K562 (cell line): ENCODE data around the gene NAA15. TPM values are rescaled to one million over a fixed set of nuclear protein-coding genes. Genes with fewer than 3 reads are reported as not detected.

Experiments
- ATAC-seq: fragments of 200-7000 bp; cut with Tn5 transposase; 3 replicates; pipeline ENCODE4 v1.9.1; 2020; ENCODE audit warnings: moderate library complexity
- BruUV-seq: library from RNA; stranded (reverse); fragments of 400-500 nt; replicated peaks from 2 replicates; lab custom pipeline; 2021; lab: Mats Ljungman, UMichigan
- CTCF ChIA-PET: fragments of 300-600 bp; formaldehyde crosslinking; extraction: SDS; loops from one replicate; lab custom pipeline; 2021; ENCODE audit warnings: low intra/inter-chr PET ratio; lab: Yijun Ruan, JAX
- POLR2A ChIA-PET: fragments of 300-600, 350-650 bp; sonication (Branson Sonifier 250); formaldehyde crosslinking; extraction: SDS; loops from one replicate; lab custom pipeline; 2021; ENCODE audit warnings: antibody characterized with exemption, inconsistent platforms; lab: Yijun Ruan, JAX
- DNase-seq, 4 experiments: peaks; one replicate each; pipeline versions ENCODE4 v3.0.0 to v3.0.0-alpha.2; 2011 to 2018; ENCODE audit warnings: low spot score in 3 of 4, mixed read lengths in 3 of 4; ENCODE audit errors: extremely low read depth in 1 of 4
- FAIRE-seq: peaks from 2 replicates; lab custom pipeline; 2011; peaks lifted over from hg19 to GRCh38; lab: Jason Lieb, UNC
- H2AFZ ChIP-seq: 2 replicates; pipeline ENCODE4 v1.6.0; 2011; ENCODE audit warnings: low read depth, low read length, control low read depth, inconsistent platforms
- H3K27ac ChIP-seq: fragments of 200-600 bp; 3 replicates; pipeline ENCODE4 v1.8.0; 2011; ENCODE audit warnings: low read depth, mild to moderate bottlenecking, control low read depth, inconsistent platforms, low read length, moderate library complexity, mixed read lengths; ENCODE audit errors: extremely low read depth
- H3K27me3 ChIP-seq, 2 experiments: fragments of 300-600 bp in 1 of 2; 2 replicates in 1 of 2; 3 replicates in 1 of 2; pipeline versions ENCODE4 v1.6.0 to v1.8.0; 2011; ENCODE audit warnings: inconsistent platforms in 2 of 2, low read length in 2 of 2, mild to moderate bottlenecking in 1 of 2, mixed read lengths in 1 of 2, moderate library complexity in 1 of 2; ENCODE audit not compliant: control insufficient read depth in 2 of 2, insufficient read depth in 2 of 2
- H3K36me3 ChIP-seq: fragments of 300-600 bp; 3 replicates; pipeline ENCODE4 v1.8.0; 2011; ENCODE audit warnings: mild to moderate bottlenecking, low read length, inconsistent platforms; ENCODE audit not compliant: control insufficient read depth, insufficient read depth
- H3K4me1 ChIP-seq, 2 experiments: fragments of 200-600 bp in 1 of 2; replicated peaks in 1 of 2; 2 replicates in 1 of 2; 3 replicates in 1 of 2; pipeline versions ENCODE4 v1.5.1 to v1.8.0; 2011; ENCODE audit warnings: inconsistent platforms in 2 of 2, low read length in 2 of 2, mild to moderate bottlenecking in 1 of 2, mixed read lengths in 1 of 2, moderate library complexity in 1 of 2; ENCODE audit not compliant: control insufficient read depth in 2 of 2, insufficient read depth in 2 of 2
- H3K4me2 ChIP-seq: 2 replicates; pipeline ENCODE4 v1.6.1; 2011; ENCODE audit warnings: low read length, control low read depth, inconsistent platforms, mixed read lengths; ENCODE audit not compliant: insufficient read depth
- H3K4me3 ChIP-seq: fragments of 200-600 bp; sonication (generic), shearing (Covaris generic); 2 replicates; pipeline ENCODE4 v1.5.1; 2016; ENCODE audit warnings: control low read depth, inconsistent platforms
- H3K79me2 ChIP-seq: fragments of 200-600 bp; 3 replicates; pipeline ENCODE4 v1.8.0; 2011; ENCODE audit warnings: low read length, inconsistent platforms; ENCODE audit not compliant: control insufficient read depth, insufficient read depth
- H3K9ac ChIP-seq, 2 experiments: 2 replicates each; pipeline versions ENCODE4 v1.6.0 to v1.6.1; 2011; ENCODE audit warnings: low read depth in 2 of 2, low read length in 2 of 2, control low read depth in 1 of 2, inconsistent platforms in 1 of 2, mild to moderate bottlenecking in 1 of 2, mixed read lengths in 1 of 2; ENCODE audit not compliant: insufficient read depth in 1 of 2
- H3K9me1 ChIP-seq: one replicate; pipeline ENCODE4 v1.6.0; 2011; ENCODE audit warnings: inconsistent platforms, mild to moderate bottlenecking, low read length, moderate library complexity; ENCODE audit not compliant: control insufficient read depth, insufficient read depth
- H3K9me3 ChIP-seq: replicated peaks from 2 replicates; pipeline ENCODE4 v1.5.1; 2011; ENCODE audit warnings: low read depth, low read length, inconsistent platforms; ENCODE audit not compliant: control insufficient read depth, insufficient read depth
- H4K20me1 ChIP-seq: replicated peaks from 2 replicates; pipeline ENCODE4 v1.6.1; 2011; ENCODE audit warnings: low read length, inconsistent platforms, mixed read lengths; ENCODE audit not compliant: control insufficient read depth, insufficient read depth
- FOXO4 ChIP-seq: fragments of 450-650 bp; formaldehyde crosslinking; IDR thresholded peaks from 2 replicates; pipeline ENCODE4 v1.4.0; 2020; ENCODE audit warnings: mild to moderate bottlenecking, moderate library complexity
- HDAC8 ChIP-seq: fragments of 450-650 bp; IDR thresholded peaks from 2 replicates; pipeline ENCODE4 v1.6.1; 2016; ENCODE audit warnings: mild to moderate bottlenecking, missing genetic modification characterization, moderate library complexity, missing compliant biosample characterization
- IRF9 ChIP-seq: fragments of 450-650 bp; IDR thresholded peaks from 2 replicates; pipeline ENCODE4 v1.6.1; 2016; ENCODE audit warnings: missing biosample characterization, missing genetic modification characterization
- PBX2 ChIP-seq, 2 experiments: IDR thresholded peaks in 1 of 2; conservative IDR thresholded peaks in 1 of 2; 2 replicates each; pipeline ENCODE4 v1.6.1; 2016; ENCODE audit warnings: low read depth in 2 of 2, mild to moderate bottlenecking in 1 of 2, missing compliant biosample characterization in 1 of 2, missing genetic modification characterization in 1 of 2, moderate library complexity in 1 of 2
- THAP12 ChIP-seq: fragments of 250-450 bp; sonication (Bioruptor Pico); IDR thresholded peaks from 2 replicates; pipeline ENCODE4 v1.9.0; 2021; ENCODE audit warnings: mild to moderate bottlenecking, inconsistent platforms
- ZNF518B ChIP-seq: fragments of 250-450 bp; sonication (Bioruptor Pico); IDR thresholded peaks from 2 replicates; pipeline ENCODE4 v1.5.0; 2021; ENCODE audit warnings: mild to moderate bottlenecking, moderate library complexity
- WGBS: fragments of 100-300 bp; shearing (Covaris generic); methylation state at CpG from one replicate; pipeline ENCODE4 v1.1.6; 2016; ENCODE audit warnings: low coverage, mixed read lengths; ENCODE audit not compliant: insufficient coverage; ENCODE audit errors: missing lambda C conversion rate; 5-methylcytosine and 5-hydroxymethylcytosine counted together
- in situ Hi-C: fragments of 300-500 bp; cut with MboI; formaldehyde crosslinking; loops from 4 replicates; pipeline ENCODE4 v1.15.0; 2018; ENCODE audit warnings: inconsistent platforms, mixed read lengths
- intact Hi-C: fragments of 100-400 bp; cut with micrococcal nuclease; formaldehyde crosslinking; loops from 2 replicates; pipeline ENCODE4 v1.14.2; 2022
- polyA plus RNA-seq, 8 experiments: library from polyadenylated mRNA; depleted of rRNA in 4 of 8; stranded (reverse) in 5 of 8; unstranded in 3 of 8; fragments of >200 nt; fragmentation: Nextera tagmentation in 2 of 8; fragmentation: Illumina TruSeq in 1 of 8; extraction: Ambion mirVana in 2 of 8; extraction: Trizol in 1 of 8; gene quantifications; 2 replicates each; pipeline versions ENCODE4 v1.2.1 to v1.2.3, GENCODE V29; 2011 to 2014; ENCODE audit warnings: inconsistent platforms in 1 of 8, missing spikeins in 1 of 8
- total RNA-seq, 7 experiments: library from RNA; depleted of rRNA in 6 of 7; stranded (reverse); fragments of >200 nt in 6 of 7; fragmentation: Illumina TruSeq in 2 of 7; extraction: Trizol in 2 of 7; gene quantifications; 2 replicates each; pipeline versions ENCODE4 v1.2.1 to v1.2.3, GENCODE V29; 2011 to 2021; ENCODE audit warnings: low replicate concordance in 1 of 7

The NAA15 gene
- total and polyA plus RNA-seq, 9 of the 15 experiments (the other 6 are each of a cell fraction or from before 2014, with no cell fraction given): 37.8 to 117 (median 63.2) TPM

- TF ChIP-seq IRF9 (tag): no peak
- TF ChIP-seq, all 486 proteins: peak for 3
Measured at GRCh38 chr4:139266208-139266582, 35.1 kb upstream of the NAA15 start (continued).

GRCh38 chr4:139266583-139267257, 34.6 kb upstream of the NAA15 start:
- 12% methylated on average over 14 of the region's 14 CpGs for WGBS
- Histone ChIP-seq H3K9me3 (no peaks in the 10 kb centered on the region), H3K4me1 (peaks cover 5 to 14% of the 10 kb centered on the region in 2 experiments; a peak in 4 of 5 replicates), H3K4me3 (peak overlapping the region; percentile 13; the same call in 1 of the 2 replicates), H3K4me2 (peak overlapping the region; percentile 71), H3K36me3 (no peaks in the 10 kb centered on the region), H3K27me3 (no peaks in the 10 kb centered on the region), H3K9ac (peak overlapping the region in 1 of 2 experiments; percentile 39; a peak in 2 of 4 replicates), H3K9me1 (no peaks in the 10 kb centered on the region), H3K27ac (peak overlapping the region; percentile 16; the same call in 2 of the 3 replicates), H3K79me2 (no peaks in the 10 kb centered on the region), H4K20me1 (0 out of 2 replicates have a peak, but pooled peaks cover 6% of the 10 kb centered on the region), H2AFZ (peak overlapping the region; percentile 88)
- DNase-seq (peak; percentile 62 to 92 (median 76)), ATAC-seq (peak; percentile 99), FAIRE-seq (peak; percentile 98)
- no TSS peak for BruUV-seq
- CTCF ChIA-PET: no interaction called here
- POLR2A ChIA-PET: interaction anchor here (0.6 to 1.3 kb wide), 5 partner anchors 16 to 400 kb away, joined by 3 to 5 read pairs (median 3); partner anchors contain the start of gene NAA15
- in situ Hi-C loops (no loop called here), intact Hi-C loops (no loop called here)
- no peak for TF ChIP-seq THAP12 (CRISPR knock-in tag)
- no peak for TF ChIP-seq PBX2 (CRISPR knock-in tag; IDR thresholded peaks at IDR 0.05; ENCODE audit: low read depth)
- TF ChIP-seq PBX2 (tag; conservative IDR thresholded peaks at IDR 0.05; ENCODE audit: low read depth): peak; percentile 90
- TF ChIP-seq HDAC8: no peak
- no peak for TF ChIP-seq FOXO4
- TF ChIP-seq ZNF518B (CRISPR knock-in tag): no peak
